Muscle of leg (tissue), 11 donors: Measurements from ENCODE around the gene TFB2M. TPM values are rescaled to one million over a fixed set of nuclear protein-coding genes. Genes with fewer than 3 reads are reported as not detected.

Experiments used
- DNase-seq: peaks from one replicate; pipeline ENCODE4 v3.0.0; 2013
- H3K27ac ChIP-seq: one replicate; pipeline ENCODE4 v1.5.1; 2013; ENCODE audit warnings: mild to moderate bottlenecking, low read length, control low read depth
- H3K27me3 ChIP-seq: one replicate; pipeline ENCODE4 v1.6.1; 2013; ENCODE audit warnings: low read length; ENCODE audit not compliant: control insufficient read depth, insufficient read depth
- H3K36me3 ChIP-seq: one replicate; pipeline ENCODE4 v1.6.1; 2013; ENCODE audit warnings: low read length; ENCODE audit not compliant: control insufficient read depth, insufficient read depth
- H3K4me1 ChIP-seq: one replicate; pipeline ENCODE4 v1.6.1; 2013; ENCODE audit warnings: low read length; ENCODE audit not compliant: control insufficient read depth, insufficient read depth
- H3K4me3 ChIP-seq: one replicate; pipeline ENCODE4 v1.5.1; 2013; ENCODE audit warnings: low read length, control low read depth
- H3K9me3 ChIP-seq: replicated peaks from 2 replicates; pipeline ENCODE4 v1.6.1; 2013; ENCODE audit warnings: low read depth, low read length; ENCODE audit not compliant: control insufficient read depth
- WGBS: methylation state at CpG from one replicate; pipeline ENCODE4 v1.1.5; 2013; ENCODE audit warnings: missing lambda C conversion rate; ENCODE audit not compliant: insufficient coverage; 5-methylcytosine and 5-hydroxymethylcytosine counted together
- polyA plus RNA-seq, 8 donors: library from polyadenylated mRNA; unstranded; fragments of 120-200 nt; gene quantifications; one replicate each; pipeline versions ENCODE4 v1.2.1 to v1.2.3, GENCODE V29; 2013; ENCODE audit warnings: inconsistent platforms in 1 of 8, low replicate concordance in 1 of 8; ENCODE audit not compliant: insufficient read length in 8 of 8, insufficient read depth in 1 of 8
- total RNA-seq: library from RNA; stranded (reverse); fragments of 120-200 nt; gene quantifications from one replicate; pipeline ENCODE4 v1.2.4, GENCODE V29; 2013

Gene TFB2M
- total and polyA plus RNA-seq, 9 donors: 10.0 to 14.2 (median 11.5) TPM

DNA sequence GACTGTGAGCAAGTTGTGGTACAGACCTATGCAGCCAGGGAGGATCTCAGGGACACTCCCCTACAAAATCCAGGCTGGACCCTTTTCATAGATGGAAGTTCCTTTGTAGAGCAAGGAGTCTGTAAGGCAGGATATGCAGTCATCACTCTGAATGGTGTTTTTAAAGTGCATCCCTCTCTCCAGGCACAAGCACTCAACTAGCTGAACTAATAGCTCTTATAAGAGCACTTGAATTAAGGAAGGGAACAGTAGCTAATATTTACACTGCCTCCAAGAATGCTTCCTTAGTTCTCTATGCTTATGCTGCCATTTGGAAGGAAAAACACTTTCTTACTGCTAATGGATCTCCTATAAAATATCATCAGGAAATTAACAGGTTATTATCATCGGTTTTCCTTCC, 31.9 kb downstream of the TFB2M start:
- H3K27me3 ChIP-seq: no peaks in the 10 kb centered on the region
- H3K9me3 ChIP-seq: peaks cover 8% of the 10 kb centered on the region
- H3K4me1 ChIP-seq: no peaks in the 10 kb centered on the region
- H3K36me3 ChIP-seq: no peaks in the 10 kb centered on the region
- no CpG with 5 or more reads among the region's 1 CpG for WGBS
- H3K4me3 ChIP-seq: no peak overlapping the region
- H3K27ac ChIP-seq: no peak overlapping the region
- DNase-seq: no peak

DNA sequence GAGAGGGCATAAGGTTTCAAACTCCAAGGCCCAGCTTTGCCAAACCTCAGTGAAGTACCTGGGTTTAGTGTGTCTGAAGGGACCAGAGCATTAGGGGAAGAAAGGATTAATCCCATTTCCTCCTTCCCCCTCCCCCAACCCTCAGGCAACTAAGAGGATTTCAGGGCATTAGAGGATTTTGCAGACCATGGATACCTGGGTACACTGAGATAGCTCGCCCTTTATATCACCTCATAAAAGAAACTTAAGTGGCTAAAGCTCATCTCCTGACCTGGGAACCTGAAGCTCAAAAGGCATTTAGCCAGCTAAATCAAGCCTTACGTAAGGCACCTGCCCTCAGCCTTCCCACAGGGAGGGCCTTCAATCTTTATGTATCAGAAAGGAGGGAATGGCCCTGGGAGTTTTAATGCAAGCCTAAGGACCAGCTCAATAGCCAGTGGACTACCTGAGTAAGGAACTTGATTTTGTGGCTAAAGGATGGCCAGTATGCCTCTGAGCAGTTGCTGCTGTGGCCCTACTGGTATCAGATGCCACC, 32.6 kb downstream of the TFB2M start:
- Histone ChIP-seq H3K36me3 (no peaks in the 10 kb centered on the region), H3K27ac (no peak overlapping the region), H3K4me1 (no peaks in the 10 kb centered on the region), H3K9me3 (peaks cover 8% of the 10 kb centered on the region), H3K27me3 (no peaks in the 10 kb centered on the region), H3K4me3 (no peak overlapping the region)
- no peak for DNase-seq
- no CpG with 5 or more reads among the region's 2 CpGs for WGBS

DNA sequence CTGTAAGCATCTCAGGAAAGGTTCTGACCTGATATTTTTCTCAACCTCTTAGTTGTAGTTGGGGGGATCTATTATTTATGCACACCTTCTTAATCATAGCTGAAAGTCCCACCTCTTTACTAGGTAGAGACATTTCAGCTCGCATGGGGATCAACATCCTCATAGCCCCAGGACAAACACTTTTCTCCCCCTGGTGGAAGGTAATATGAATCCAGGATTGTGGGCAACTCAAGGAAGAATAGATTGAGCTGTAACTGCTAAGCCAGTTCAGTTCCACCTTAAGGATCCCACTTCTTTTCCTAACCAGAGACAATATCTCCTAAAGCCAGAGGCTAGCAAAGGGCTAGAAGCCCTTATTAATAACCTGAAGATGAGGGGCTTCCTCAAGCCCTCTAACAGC, 33.5 kb downstream of the TFB2M start:
- H3K4me1 ChIP-seq: no peaks in the 10 kb centered on the region
- no CpG with 5 or more reads among the region's 1 CpG for WGBS

DNA sequence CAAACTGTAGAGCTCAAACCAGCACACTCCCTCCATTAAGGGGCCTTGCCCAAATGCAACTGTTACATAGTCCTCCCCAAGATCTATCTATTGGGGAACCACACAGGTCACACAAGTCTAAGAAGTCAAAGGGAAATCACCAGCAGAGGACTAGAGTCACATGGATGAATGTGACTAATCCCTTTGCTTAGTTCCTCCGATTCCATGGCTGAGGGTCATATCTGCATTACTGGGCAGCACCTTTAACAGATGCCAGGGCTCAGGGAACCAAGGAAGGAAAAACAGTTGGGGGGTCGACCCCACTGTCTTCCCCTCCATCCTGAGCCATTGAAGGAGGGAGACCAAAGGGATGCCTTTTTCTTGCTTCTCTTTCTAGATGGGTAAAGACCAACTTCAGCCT, 35.6 kb downstream of the TFB2M start:
- WGBS: 0% methylated on average over 1 of the region's 2 CpGs
- H3K27ac ChIP-seq: no peak overlapping the region
- H3K36me3 ChIP-seq: no peaks in the 10 kb centered on the region
- peaks cover 8% of the 10 kb centered on the region for H3K9me3 ChIP-seq
- H3K27me3 ChIP-seq: no peaks in the 10 kb centered on the region
- H3K4me1 ChIP-seq: no peaks in the 10 kb centered on the region
- H3K4me3 ChIP-seq: no peak overlapping the region
- DNase-seq: no peak

More for the DNA sequence above, 33.5 kb downstream of the TFB2M start:
- Histone ChIP-seq H3K27me3 (no peaks in the 10 kb centered on the region), H3K9me3 (peaks cover 8% of the 10 kb centered on the region), H3K27ac (no peak overlapping the region), H3K4me3 (no peak overlapping the region), H3K36me3 (no peaks in the 10 kb centered on the region)
- DNase-seq: no peak

DNA sequence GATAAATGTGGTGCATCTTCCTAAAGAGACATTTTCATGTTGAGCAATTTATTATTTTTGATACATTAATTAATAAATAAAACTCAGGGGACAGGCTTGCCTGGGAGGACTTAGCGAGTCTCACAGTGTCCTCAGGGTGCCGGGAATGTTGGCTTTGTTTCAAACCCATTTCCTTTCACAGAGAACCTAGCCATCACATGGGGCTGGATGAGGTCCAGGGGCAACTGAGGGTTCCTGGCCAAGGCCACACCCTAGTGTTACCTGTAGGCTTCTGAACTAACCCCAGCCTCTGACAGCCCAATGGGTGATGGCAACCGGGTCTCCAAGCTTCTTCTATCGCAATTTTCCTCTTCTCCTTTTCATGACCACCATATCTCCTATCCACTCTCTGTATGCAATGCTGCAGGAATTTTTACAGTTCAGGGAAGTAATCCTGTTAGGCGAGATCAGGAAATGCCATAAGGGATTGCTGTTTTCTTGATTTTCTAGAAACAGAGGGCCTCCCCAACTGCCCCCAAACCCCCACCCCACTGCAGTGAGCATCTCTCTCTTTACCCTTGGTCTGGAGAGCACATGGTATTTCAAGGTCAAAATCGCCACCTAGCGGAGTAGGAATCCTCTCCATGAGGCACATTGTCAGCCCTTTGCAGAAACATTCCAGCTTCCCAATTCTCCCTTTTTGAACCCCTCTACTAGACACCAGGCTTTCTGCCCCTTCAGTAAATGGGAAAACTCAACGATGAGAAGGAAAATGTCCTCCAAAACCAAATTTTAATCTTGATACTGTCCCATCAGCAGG, 36.9 kb downstream of the TFB2M start:
- Histone ChIP-seq H3K27me3 (no peaks in the 10 kb centered on the region), H3K4me1 (no peaks in the 10 kb centered on the region), H3K9me3 (peaks cover 8% of the 10 kb centered on the region), H3K27ac (no peak overlapping the region), H3K4me3 (no peak overlapping the region), H3K36me3 (no peaks in the 10 kb centered on the region)
- 56% methylated on average over 5 of the region's 8 CpGs for WGBS
- no peak for DNase-seq

GRCh38 chr1:246527402-246528088, 38.5 kb downstream of the TFB2M start:
- Histone ChIP-seq H3K27ac (no peak overlapping the region), H3K27me3 (no peaks in the 10 kb centered on the region), H3K4me3 (no peak overlapping the region), H3K9me3 (peaks cover 8% of the 10 kb centered on the region), H3K4me1 (no peaks in the 10 kb centered on the region), H3K36me3 (no peaks in the 10 kb centered on the region)
- WGBS: 40% methylated on average over 5 of the region's 5 CpGs
- DNase-seq: no peak

- H3K4me1 ChIP-seq: no peaks in the 10 kb centered on the region
- H3K36me3 ChIP-seq: no peaks in the 10 kb centered on the region
- H3K9me3 ChIP-seq: peaks cover 8% of the 10 kb centered on the region
- DNase-seq: no peak
- no peak overlapping the region for H3K27ac ChIP-seq
- no peaks in the 10 kb centered on the region for H3K27me3 ChIP-seq
- H3K4me3 ChIP-seq: no peak overlapping the region
- WGBS: 76% methylated on average over 7 of the region's 7 CpGs
Observed at GRCh38 chr1:246526915-246527314, 39.1 kb downstream of the TFB2M start.

GRCh38 chr1:246526380-246526779, 39.7 kb downstream of the TFB2M start:
- no peak overlapping the region for H3K4me3 ChIP-seq
- no peaks in the 10 kb centered on the region for H3K36me3 ChIP-seq
- WGBS: no CpG with 5 or more reads among the region's 4 CpGs
- no peaks in the 10 kb centered on the region for H3K27me3 ChIP-seq
- no peaks in the 10 kb centered on the region for H3K4me1 ChIP-seq
- DNase-seq: no peak
- H3K27ac ChIP-seq: no peak overlapping the region
- H3K9me3 ChIP-seq: peaks cover 8% of the 10 kb centered on the region

- no peak overlapping the region for H3K27ac ChIP-seq
- no peak overlapping the region for H3K4me3 ChIP-seq
- WGBS: no CpG with 5 or more reads among the region's 1 CpG
- DNase-seq: no peak
- H3K27me3 ChIP-seq: no peaks in the 10 kb centered on the region
- H3K36me3 ChIP-seq: no peaks in the 10 kb centered on the region
- H3K9me3 ChIP-seq: peaks cover 14% of the 10 kb centered on the region
- no peaks in the 10 kb centered on the region for H3K4me1 ChIP-seq
Observed at GRCh38 chr1:246519514-246519913, 46.5 kb downstream of the TFB2M start.

- WGBS: 86% methylated on average over 17 of the region's 17 CpGs
- no peaks in the 10 kb centered on the region for H3K4me1 ChIP-seq
- H3K27ac ChIP-seq: no peak overlapping the region
- H3K4me3 ChIP-seq: no peak overlapping the region
- H3K36me3 ChIP-seq: no peaks in the 10 kb centered on the region
- no peak for DNase-seq
- peaks cover 14% of the 10 kb centered on the region for H3K9me3 ChIP-seq
- no peaks in the 10 kb centered on the region for H3K27me3 ChIP-seq
Observed at GRCh38 chr1:246518456-246519205, 47.4 kb downstream of the TFB2M start.
